Measurements from ENCODE around the gene MASP1. TPM values are rescaled to one million over a fixed set of nuclear protein-coding genes. Genes with fewer than 3 reads are reported as not detected.

Gene MASP1
- polyA plus RNA-seq, 1 donor from 2014 or later = 0.19 TPM

DNA sequence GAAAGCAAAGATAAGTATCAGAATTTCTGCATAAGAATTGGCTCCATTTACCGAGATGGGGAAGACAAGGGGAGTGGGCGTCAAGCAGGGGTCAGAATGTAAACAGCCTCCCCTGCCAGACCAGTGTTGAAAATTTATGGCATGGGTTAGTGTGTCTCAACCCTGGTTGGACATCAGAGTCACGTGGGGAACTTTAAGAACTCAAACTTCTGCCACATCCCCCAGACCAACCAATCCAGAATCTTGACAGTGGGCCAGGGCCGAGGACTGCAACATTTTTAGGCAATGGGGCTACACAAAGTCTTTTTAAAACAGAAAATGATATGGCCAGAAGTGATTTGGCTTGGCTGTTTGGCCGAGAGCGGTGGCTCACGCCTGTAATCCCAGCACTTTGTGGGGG is 14.3 kb upstream of the MASP1 start:
- no peak overlapping the region for H3K27ac ChIP-seq (ENCODE audit: low read length)
- no peaks in the 10 kb centered on the region for H3K27me3 ChIP-seq (ENCODE audit: insufficient read depth, low read depth, low read length)
- H3K36me3 ChIP-seq (ENCODE audit: insufficient read depth, low read length) = no peaks in the 10 kb centered on the region
- no peak for TF ChIP-seq MXI1 (conservative IDR thresholded peaks at IDR 0.05; ENCODE audit: poor library complexity, severe bottlenecking)
- TF ChIP-seq EP300 (conservative IDR thresholded peaks at IDR 0.05; ENCODE audit: poor library complexity, severe bottlenecking) = no peak
- no peak for TF ChIP-seq RAD21 (conservative IDR thresholded peaks at IDR 0.05)
- H3F3A ChIP-seq (ENCODE audit: insufficient read depth, low read length, poor library complexity, severe bottlenecking) = no peaks in the 10 kb centered on the region
- no peak overlapping the region for H3K4me2 ChIP-seq (ENCODE audit: low read length)
- H3K9me3 ChIP-seq (ENCODE audit: low read length) = no peaks in the 10 kb centered on the region
- no peak overlapping the region for H2AFZ ChIP-seq (ENCODE audit: low read depth, low read length)
- no peak overlapping the region for H3K4me3 ChIP-seq (ENCODE audit: low read length)
- no peaks in the 10 kb centered on the region for H3K9me2 ChIP-seq (ENCODE audit: insufficient read depth, low read length)
- H4K20me1 ChIP-seq (ENCODE audit: insufficient read depth) = no peaks in the 10 kb centered on the region
- H3K9ac ChIP-seq (ENCODE audit: low read length) = no peak overlapping the region
- H3K79me2 ChIP-seq (replicated peaks; ENCODE audit: insufficient read depth, low read length) = no peaks in the 10 kb centered on the region

- H3K9me2 ChIP-seq (ENCODE audit: insufficient read depth, low read length) = no peaks in the 10 kb centered on the region
- H3K36me3 ChIP-seq (ENCODE audit: insufficient read depth, low read length) = no peaks in the 10 kb centered on the region
- H3K4me3 ChIP-seq (ENCODE audit: low read length) = no peak overlapping the region
- H3K4me2 ChIP-seq (ENCODE audit: low read length) = no peak overlapping the region
- H3K27me3 ChIP-seq (ENCODE audit: insufficient read depth, low read depth, low read length) = no peaks in the 10 kb centered on the region
- H3F3A ChIP-seq (ENCODE audit: insufficient read depth, low read length, poor library complexity, severe bottlenecking) = no peaks in the 10 kb centered on the region
- H3K9me3 ChIP-seq (ENCODE audit: low read length) = no peaks in the 10 kb centered on the region
- no peak overlapping the region for H3K9ac ChIP-seq (ENCODE audit: low read length)
- H4K20me1 ChIP-seq (ENCODE audit: insufficient read depth) = no peaks in the 10 kb centered on the region
- H2AFZ ChIP-seq (ENCODE audit: low read depth, low read length) = no peak overlapping the region
- TF ChIP-seq, protein P1, sequence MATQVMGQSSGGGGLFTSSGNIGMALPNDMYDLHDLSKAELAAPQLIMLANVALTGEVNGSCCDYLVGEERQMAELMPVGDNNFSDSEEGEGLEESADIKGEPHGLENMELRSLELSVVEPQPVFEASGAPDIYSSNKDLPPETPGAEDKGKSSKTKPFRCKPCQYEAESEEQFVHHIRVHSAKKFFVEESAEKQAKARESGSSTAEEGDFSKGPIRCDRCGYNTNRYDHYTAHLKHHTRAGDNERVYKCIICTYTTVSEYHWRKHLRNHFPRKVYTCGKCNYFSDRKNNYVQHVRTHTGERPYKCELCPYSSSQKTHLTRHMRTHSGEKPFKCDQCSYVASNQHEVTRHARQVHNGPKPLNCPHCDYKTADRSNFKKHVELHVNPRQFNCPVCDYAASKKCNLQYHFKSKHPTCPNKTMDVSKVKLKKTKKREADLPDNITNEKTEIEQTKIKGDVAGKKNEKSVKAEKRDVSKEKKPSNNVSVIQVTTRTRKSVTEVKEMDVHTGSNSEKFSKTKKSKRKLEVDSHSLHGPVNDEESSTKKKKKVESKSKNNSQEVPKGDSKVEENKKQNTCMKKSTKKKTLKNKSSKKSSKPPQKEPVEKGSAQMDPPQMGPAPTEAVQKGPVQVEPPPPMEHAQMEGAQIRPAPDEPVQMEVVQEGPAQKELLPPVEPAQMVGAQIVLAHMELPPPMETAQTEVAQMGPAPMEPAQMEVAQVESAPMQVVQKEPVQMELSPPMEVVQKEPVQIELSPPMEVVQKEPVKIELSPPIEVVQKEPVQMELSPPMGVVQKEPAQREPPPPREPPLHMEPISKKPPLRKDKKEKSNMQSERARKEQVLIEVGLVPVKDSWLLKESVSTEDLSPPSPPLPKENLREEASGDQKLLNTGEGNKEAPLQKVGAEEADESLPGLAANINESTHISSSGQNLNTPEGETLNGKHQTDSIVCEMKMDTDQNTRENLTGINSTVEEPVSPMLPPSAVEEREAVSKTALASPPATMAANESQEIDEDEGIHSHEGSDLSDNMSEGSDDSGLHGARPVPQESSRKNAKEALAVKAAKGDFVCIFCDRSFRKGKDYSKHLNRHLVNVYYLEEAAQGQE (IDR thresholded peaks at IDR 0.05; ENCODE audit: borderline replicate concordance) = no peak
- no peak for TF ChIP-seq MXI1 (conservative IDR thresholded peaks at IDR 0.05; ENCODE audit: poor library complexity, severe bottlenecking)
- TF ChIP-seq EZH2 (IDR thresholded peaks at IDR 0.05; ENCODE audit: borderline replicate concordance, insufficient read depth, low read length, poor library complexity, severe bottlenecking) = no peak
- no peak for TF ChIP-seq TAF1 (IDR thresholded peaks at IDR 0.05; ENCODE audit: low read depth)
- no peak for TF ChIP-seq RAD21 (conservative IDR thresholded peaks at IDR 0.05)
- no peak for TF ChIP-seq CTCF (IDR thresholded peaks at IDR 0.05; ENCODE audit: poor library complexity, severe bottlenecking)
- no peak for TF ChIP-seq POLR2AphosphoS5 (IDR thresholded peaks at IDR 0.05)
- no peak for TF ChIP-seq EP300 (conservative IDR thresholded peaks at IDR 0.05; ENCODE audit: poor library complexity, severe bottlenecking)
- H3K79me2 ChIP-seq (replicated peaks; ENCODE audit: insufficient read depth, low read length) = no peaks in the 10 kb centered on the region
- H3K27ac ChIP-seq (ENCODE audit: low read length) = no peak overlapping the region
Measured at GRCh38 chr3:187299611-187300010, 8.1 kb upstream of the MASP1 start.

DNA sequence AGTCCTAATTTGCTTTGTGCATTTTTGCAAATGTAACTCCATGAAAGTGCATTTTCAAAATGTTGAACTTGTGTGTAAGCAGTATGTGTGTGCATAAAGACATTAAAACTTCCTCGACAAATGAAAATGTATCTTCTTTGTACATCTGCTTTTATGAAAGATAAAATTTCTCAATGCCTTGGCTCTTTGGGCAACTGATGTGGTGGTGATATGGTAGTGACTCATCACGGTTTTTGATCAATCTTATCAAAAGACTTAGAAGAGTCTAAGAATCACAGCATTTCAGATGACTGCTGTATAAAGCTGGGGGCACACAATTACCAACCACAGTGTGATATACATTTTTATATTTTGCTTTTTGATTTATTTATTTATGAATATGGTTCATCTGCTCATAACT is 5.4 kb upstream of the MASP1 start:
- Histone ChIP-seq H3K9ac (ENCODE audit: low read length) (no peak overlapping the region), H3K4me2 (ENCODE audit: low read length) (no peak overlapping the region), H3K9me2 (ENCODE audit: insufficient read depth, low read length) (no peaks in the 10 kb centered on the region), H3K4me3 (ENCODE audit: low read length) (no peak overlapping the region), H3K9me3 (ENCODE audit: low read length) (no peaks in the 10 kb centered on the region), H3K27ac (ENCODE audit: low read length) (no peak overlapping the region), H2AFZ (ENCODE audit: low read depth, low read length) (no peak overlapping the region), H3F3A (ENCODE audit: insufficient read depth, low read length, poor library complexity, severe bottlenecking) (no peaks in the 10 kb centered on the region), H3K79me2 (replicated peaks; ENCODE audit: insufficient read depth, low read length) (no peaks in the 10 kb centered on the region), H3K27me3 (ENCODE audit: insufficient read depth, low read depth, low read length) (no peaks in the 10 kb centered on the region), H4K20me1 (ENCODE audit: insufficient read depth) (no peaks in the 10 kb centered on the region), H3K36me3 (ENCODE audit: insufficient read depth, low read length) (no peaks in the 10 kb centered on the region)
- TF ChIP-seq, protein P1 (IDR thresholded peaks at IDR 0.05; ENCODE audit: borderline replicate concordance) = no peak
- TF ChIP-seq SMC3 (conservative IDR thresholded peaks at IDR 0.05; ENCODE audit: poor library complexity) (no peak), CTCF (IDR thresholded peaks at IDR 0.05; ENCODE audit: poor library complexity, severe bottlenecking) (no peak), EZH2 (IDR thresholded peaks at IDR 0.05; ENCODE audit: borderline replicate concordance, insufficient read depth, low read length, poor library complexity, severe bottlenecking) (no peak), RAD21 (conservative IDR thresholded peaks at IDR 0.05) (no peak)

Measured in neural cell (in vitro differentiated cells).